Heart left ventricle (tissue), 16 donors: Measurements from ENCODE around the gene TVP23A. TPM values are rescaled to one million over a fixed set of nuclear protein-coding genes. Genes with fewer than 3 reads are reported as not detected.
A peak's percentile ranks its signal among the peaks of the same experiment; 100 is the strongest.

Source experiments
- ATAC-seq, 4 donors: fragments of 200-7000 bp; cut with Tn5 transposase; one replicate each; pipeline ENCODE4 v1.9.1; 2020 to 2022; ENCODE audit warnings: moderate library complexity in 4 of 4, mild to moderate bottlenecking in 3 of 4, moderate number of reproducible peaks in 1 of 4
- DNase-seq, 5 donors: peaks; one replicate each; pipeline ENCODE4 v3.0.0-alpha.2; 2020
- H3K27ac ChIP-seq, 12 donors: fragments of 200-600 bp; sonication (generic) in 4 of 12; one replicate each; pipeline versions ENCODE4 v1.5.0 to v1.8.0; 2016 to 2022; ENCODE audit warnings: mild to moderate bottlenecking in 2 of 12
- H3K27me3 ChIP-seq, 9 donors: fragments of 200-600 bp; sonication (generic) in 2 of 9; one replicate each; pipeline versions ENCODE4 v1.5.1 to v1.8.0; 2016 to 2022; ENCODE audit warnings: mild to moderate bottlenecking in 3 of 9
- H3K36me3 ChIP-seq, 9 donors: fragments of 200-600 bp; sonication (generic) in 2 of 9; one replicate each; pipeline versions ENCODE4 v1.5.0 to v1.8.0; 2018 to 2022; ENCODE audit warnings: mild to moderate bottlenecking in 2 of 9
- H3K4me1 ChIP-seq, 12 donors: fragments of 200-600 bp; sonication (generic) in 4 of 12; one replicate each; pipeline versions ENCODE4 v1.5.0 to v1.8.0; 2016 to 2022; ENCODE audit warnings: mild to moderate bottlenecking in 3 of 12
- H3K4me3 ChIP-seq, 12 donors: fragments of 200-600 bp; sonication (generic) in 4 of 12; one replicate each; pipeline versions ENCODE4 v1.5.0 to v1.8.0; 2017 to 2022; ENCODE audit warnings: mild to moderate bottlenecking in 9 of 12, moderate library complexity in 4 of 12
- H3K9me3 ChIP-seq, 12 donors: fragments of 200-600 bp; sonication (generic) in 4 of 12; one replicate each; pipeline versions ENCODE4 v1.5.0 to v1.8.0; 2016 to 2022; ENCODE audit warnings: mild to moderate bottlenecking in 1 of 12
- CTCF ChIP-seq, 12 donors: fragments of 200-600 bp; sonication (generic) in 4 of 12; IDR thresholded peaks; one replicate each; pipeline versions ENCODE4 v1.5.0 to v1.8.0; 2018 to 2022; ENCODE audit warnings: antibody characterized with exemption in 12 of 12, mild to moderate bottlenecking in 5 of 12
- POLR2A ChIP-seq, 2 donors: fragments of 450-650 bp; IDR thresholded peaks; one replicate each; pipeline ENCODE4 v1.6.1; 2017; ENCODE audit warnings: antibody characterized with exemption in 2 of 2, mild to moderate bottlenecking in 2 of 2, moderate library complexity in 2 of 2
- WGBS, 4 donors: extraction: QIAGEN DNeasy Blood & Tissue Kit in 2 of 4; methylation state at CpG; one replicate each; pipeline versions ENCODE4 v1.1.5 to v1.1.7; 2013 to 2018; 5-methylcytosine and 5-hydroxymethylcytosine counted together
- intact Hi-C, 10 donors: fragments of 100-400 bp; cut with DNase I; formaldehyde crosslinking; loops; one replicate each; pipeline versions ENCODE4 v1.11.1 to v1.14.2; 2022
- polyA plus RNA-seq, 2 donors: library from polyadenylated mRNA; stranded (reverse); fragments of 200-250 nt; gene quantifications; one replicate each; pipeline ENCODE4 v1.2.3, GENCODE V29; 2013
- total RNA-seq, 9 donors: library from RNA; depleted of rRNA in 2 of 9; stranded (reverse); fragments of >200 nt in 2 of 9; fragmentation: NEBNext Ultra II Directional in 3 of 9; extraction: Animal tissue kit (Norgen Biotek cat#: 25700) in 3 of 9; gene quantifications; one replicate each; pipeline versions ENCODE4 v1.1.0 to v1.2.4, GENCODE V29; 2016 to 2023
- donor health status: ischemic (EF 13 %, LVEDD 7.1; RV severe dilation, severe dysfunction).
- donor health status: healthy with polysubstance abuse.
- donor health status: DM: no; HTN: yes; CAD: no.
- donor health status: DM: no; HTN: no; CAD: no.
- donor health status: ischemic (EF 25% LVEDD 6.9; RV normal size, moderate dysfunction).
- donor health status: ischemic (EF 25% LVEDD 5.7; RV mildly dilated, moderate dysfunction).
- donor health status: healthy.
- donor health status: DM: yes; HTN: yes; CAD: no.
- donor health status: ischemic (EF 35%, LVEDD 5.7; RV mildly dilated, moderate dysfunction).
- donor health status: nonischemic (EF 11% LVEDD 7.7; RV severe dilation, severe dysfunction).
- donor health status: DM: yes; HTN: yes; CAD: no.
- donor health status: PGD.
- donor health status: ischemic (EF 29% LVEDD 5.4; RV normal size, mild dysfunction).
- donor health status: nonischemic (EF 23%, LVEDD 6.1; RV moderate dilation, normal function).

The TVP23A gene
- total and polyA plus RNA-seq, 11 donors = 0.08 to 0.95 (median 0.30) TPM; not detected in 4

GRCh38 chr16:10751291-10751697 is 67.3 kb downstream of the TVP23A start:
- peak in 3 of 4 donors; percentile 37 to 63 (median 47) for ATAC-seq
- intact Hi-C loops = loop anchor here in 3 of 10 donors (5.0 to 10.0 kb wide), 2 partner anchors 74 to 166 kb away; no protein-coding TSS in a partner anchor
- H3K4me1 ChIP-seq = peaks cover 0 to 54% (median 4%) of the 10 kb centered on the region in 12 donors

GRCh38 chr16:10750793-10751192 is 67.8 kb downstream of the TVP23A start:
- Histone ChIP-seq H3K4me3 (no peak overlapping the region), H3K27me3 (no peaks in the 10 kb centered on the region), H3K9me3 (no peaks in the 10 kb centered on the region), H3K27ac (peak overlapping the region in 6 of 12 donors; percentile 6 to 90 (median 58)), H3K36me3 (peaks cover 0 to 92% (median 64%) of the 10 kb centered on the region in 9 donors), H3K4me1 (peaks cover 0 to 59% (median 9%) of the 10 kb centered on the region in 12 donors)
- no peak for TF ChIP-seq CTCF (IDR thresholded peaks at IDR 0.05)
- TF ChIP-seq POLR2A (IDR thresholded peaks at IDR 0.05) = no peak
- DNase-seq = peak in 2 of 5 donors; percentile 35 to 51
- intact Hi-C loops = loop anchor here in 3 of 10 donors (5.0 to 10.0 kb wide), 2 partner anchors 74 to 167 kb away; no protein-coding TSS in a partner anchor
- 68 to 80% (median 73%) methylated on average over 10 to 11 of the region's 11 CpGs for WGBS, 4 donors
- ATAC-seq = peak in 1 of 4 donors; percentile 17

More at GRCh38 chr16:10751291-10751697, 67.3 kb downstream of the TVP23A start:
- peak overlapping the region in 4 of 12 donors; percentile 3 to 90 (median 46) for H3K27ac ChIP-seq
- H3K27me3 ChIP-seq = no peaks in the 10 kb centered on the region
- WGBS, 4 donors = 63 to 69% (median 66%) methylated on average over 13 of the region's 13 CpGs
- peak in 1 of 5 donors; percentile 48 for DNase-seq
- TF ChIP-seq POLR2A (IDR thresholded peaks at IDR 0.05) (no peak), CTCF (IDR thresholded peaks at IDR 0.05) (peak in 1 of 12 donors; percentile 13)
- no peaks in the 10 kb centered on the region for H3K9me3 ChIP-seq
- H3K4me3 ChIP-seq = no peak overlapping the region
- peaks cover 0 to 92% (median 69%) of the 10 kb centered on the region in 9 donors for H3K36me3 ChIP-seq

- intact Hi-C loops = loop anchor here in 6 of 10 donors (2.0 to 10.0 kb wide), 4 partner anchors 81 to 509 kb away; partner anchors contain the start of gene SOCS1 (in 1 of the 6)
- DNase-seq = no peak
- WGBS, 4 donors = 30 to 46% (median 41%) methylated on average over 2 of the region's 2 CpGs
Observed at GRCh38 chr16:10745841-10746240, 72.8 kb downstream of the TVP23A start.

More at GRCh38 chr16:10745841-10746240, 72.8 kb downstream of the TVP23A start:
- H3K9me3 ChIP-seq = no peaks in the 10 kb centered on the region
- H3K4me1 ChIP-seq = peaks cover 5 to 54% (median 28%) of the 10 kb centered on the region in 12 donors
- ATAC-seq = no peak
- H3K27ac ChIP-seq = peak overlapping the region in 10 of 12 donors; percentile 14 to 99 (median 67)
- TF ChIP-seq CTCF (IDR thresholded peaks at IDR 0.05) (no peak), POLR2A (IDR thresholded peaks at IDR 0.05) (no peak)
- H3K36me3 ChIP-seq = peaks cover 0 to 49% (median 31%) of the 10 kb centered on the region in 9 donors
- no peak overlapping the region for H3K4me3 ChIP-seq
- H3K27me3 ChIP-seq = no peaks in the 10 kb centered on the region
